Activated CD4-positive, alpha-beta T cell treated with anti-CD3 and anti-CD28 coated beads, Interleukin-10, Interleukin-2, amounts not matched to agents 100 ng/mL and 50 ng/mL, durations not matched to agents 16 hours and 8 hours (primary cell): ENCODE data around the gene TLR7.

Experiments
- DNase-seq: peaks from one replicate; pipeline ENCODE4 v3.0.0-alpha.2; 2020

The TLR7 gene

DNA sequence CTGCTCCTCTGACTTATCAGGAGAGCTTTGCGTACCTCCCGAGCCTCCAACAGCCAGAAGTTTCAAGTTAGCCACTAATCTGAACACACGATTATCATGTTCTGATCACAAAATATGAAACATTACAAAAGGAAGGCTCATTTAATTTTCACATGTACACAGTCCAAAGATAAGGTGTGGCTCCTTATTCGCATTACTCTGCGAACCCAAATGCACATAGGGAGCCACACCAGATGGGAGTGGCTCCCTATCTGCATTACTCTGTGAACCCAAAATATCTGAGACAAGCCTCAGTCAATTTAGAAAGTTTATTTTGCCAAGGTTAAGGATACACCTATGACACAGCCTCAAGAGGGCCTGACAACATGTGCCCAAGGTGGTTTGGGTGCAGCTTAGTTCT, 68.0 kb downstream of the TLR7 start:
- no peak for DNase-seq

DNA sequence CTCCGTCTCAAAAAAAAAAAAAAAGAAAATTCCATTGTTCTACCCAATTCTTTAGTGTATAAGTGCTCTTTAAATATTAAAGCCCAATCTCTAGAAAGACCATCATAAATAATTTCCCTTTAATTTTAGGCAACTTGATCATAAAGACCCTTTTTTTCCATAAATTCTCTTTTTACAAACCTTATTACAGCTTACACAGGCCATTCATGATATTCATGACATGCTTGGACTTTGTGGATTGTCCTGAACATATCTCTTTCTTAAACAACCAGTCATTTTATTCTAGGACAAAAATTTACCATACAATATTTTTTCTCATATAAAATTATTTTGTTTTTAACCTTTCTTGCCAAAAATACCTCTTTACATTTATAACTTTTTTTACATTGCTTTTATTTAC, 70.1 kb downstream of the TLR7 start:
- DNase-seq, result no peak
